ENCODE data around the gene MUL1. TPM values are rescaled to one million over a fixed set of nuclear protein-coding genes. Genes with fewer than 3 reads are reported as not detected.

Gene MUL1
- total and polyA plus RNA-seq, 9 of the 15 experiments (the other 6 are each of a cell fraction or from before 2014, with no cell fraction given): 10.4 to 32.9 (median 19.3) TPM

GRCh38 chr1:20507564-20508410 is at the start of gene MUL1 (continued):
- TF ChIP-seq PRDM10 (IDR thresholded peaks at IDR 0.05; ENCODE audit: partially characterized antibody): peak; percentile 26
- no peak for TF ChIP-seq IFI16 (CRISPR knock-in tag; IDR thresholded peaks at IDR 0.05)
- no peak for TF ChIP-seq NR4A1 (CRISPR knock-in tag; IDR thresholded peaks at IDR 0.05)
- TF ChIP-seq NR4A1 (tag; IDR thresholded peaks at IDR 0.05): no peak
- TF ChIP-seq ZBTB2 (IDR thresholded peaks at IDR 0.05): no peak
- TF ChIP-seq KHSRP (IDR thresholded peaks at IDR 0.05): no peak
- no peak for TF ChIP-seq TCF7L2 (IDR thresholded peaks at IDR 0.05; ENCODE audit: low read depth, low read length)
- peak in 1 of 2 experiments; percentile 84; a peak in 3 of 4 replicates for TF ChIP-seq MAZ (CRISPR knock-in tag; conservative IDR thresholded peaks at IDR 0.05 in 1 of 2, IDR thresholded peaks at IDR 0.05 in 1 of 2)
- TF ChIP-seq POLR2B (IDR thresholded peaks at IDR 0.05; ENCODE audit: low read depth, partially characterized antibody): peak; percentile 62
- TF ChIP-seq MYC (IDR thresholded peaks at IDR 0.05; ENCODE audit: low read depth, low read length): peak; percentile 62
- no peak for TF ChIP-seq MYC (CRISPR knock-in tag; IDR thresholded peaks at IDR 0.05; ENCODE audit: borderline replicate concordance, low read depth)
- TF ChIP-seq ELF1 (tag; IDR thresholded peaks at IDR 0.05): peak; percentile 97
- TF ChIP-seq SETDB1 (IDR thresholded peaks at IDR 0.05; ENCODE audit: low read length): no peak
- 0 out of 4 replicates have a peak, but pooled peaks of 1 of the 2 experiments have one; percentile 2 for TF ChIP-seq NONO (IDR thresholded peaks at IDR 0.05; ENCODE audit: low read depth in 2 of 2, low read length in 1 of 2)
- TF ChIP-seq ETV6 (IDR thresholded peaks at IDR 0.05; ENCODE audit: borderline replicate concordance in 1 of 2, low read depth in 2 of 2, low read length in 1 of 2): no peak; a peak in 1 of 4 replicates
- no peak for TF ChIP-seq ETV6 (CRISPR knock-in tag; IDR thresholded peaks at IDR 0.05; ENCODE audit: borderline replicate concordance)
- TF ChIP-seq BCOR (IDR thresholded peaks at IDR 0.05): no peak
- TF ChIP-seq XRCC4 (IDR thresholded peaks at IDR 0.05; ENCODE audit: extremely low read depth, insufficient read depth, insufficient read length): no peak
- TF ChIP-seq LCOR (CRISPR knock-in tag; IDR thresholded peaks at IDR 0.05): peak; percentile 38; the same call in 1 of the 2 replicates
- no peak for TF ChIP-seq LARP7 (IDR thresholded peaks at IDR 0.05)
- TF ChIP-seq RFX7 (CRISPR knock-in tag; IDR thresholded peaks at IDR 0.05): no peak
- no peak for TF ChIP-seq XRCC3 (IDR thresholded peaks at IDR 0.05)
- TF ChIP-seq ZFPM2 (CRISPR knock-in tag; IDR thresholded peaks at IDR 0.05): no peak
- no peak for TF ChIP-seq PHTF2 (CRISPR knock-in tag; IDR thresholded peaks at IDR 0.05)
- TF ChIP-seq, protein P1, sequence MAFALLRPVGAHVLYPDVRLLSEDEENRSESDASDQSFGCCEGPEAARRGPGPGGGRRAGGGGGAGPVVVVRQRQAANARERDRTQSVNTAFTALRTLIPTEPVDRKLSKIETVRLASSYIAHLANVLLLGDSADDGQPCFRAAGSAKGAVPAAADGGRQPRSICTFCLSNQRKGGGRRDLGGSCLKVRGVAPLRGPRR (CRISPR knock-in tag; IDR thresholded peaks at IDR 0.05): no peak
